AG20443 (cell line): ENCODE data around the gene CD6.

Source experiments
- DNase-seq: peaks from one replicate; pipeline ENCODE4 v3.0.0; 2012; ENCODE audit warnings: low spot score, mixed read lengths

CD6 gene

DNA sequence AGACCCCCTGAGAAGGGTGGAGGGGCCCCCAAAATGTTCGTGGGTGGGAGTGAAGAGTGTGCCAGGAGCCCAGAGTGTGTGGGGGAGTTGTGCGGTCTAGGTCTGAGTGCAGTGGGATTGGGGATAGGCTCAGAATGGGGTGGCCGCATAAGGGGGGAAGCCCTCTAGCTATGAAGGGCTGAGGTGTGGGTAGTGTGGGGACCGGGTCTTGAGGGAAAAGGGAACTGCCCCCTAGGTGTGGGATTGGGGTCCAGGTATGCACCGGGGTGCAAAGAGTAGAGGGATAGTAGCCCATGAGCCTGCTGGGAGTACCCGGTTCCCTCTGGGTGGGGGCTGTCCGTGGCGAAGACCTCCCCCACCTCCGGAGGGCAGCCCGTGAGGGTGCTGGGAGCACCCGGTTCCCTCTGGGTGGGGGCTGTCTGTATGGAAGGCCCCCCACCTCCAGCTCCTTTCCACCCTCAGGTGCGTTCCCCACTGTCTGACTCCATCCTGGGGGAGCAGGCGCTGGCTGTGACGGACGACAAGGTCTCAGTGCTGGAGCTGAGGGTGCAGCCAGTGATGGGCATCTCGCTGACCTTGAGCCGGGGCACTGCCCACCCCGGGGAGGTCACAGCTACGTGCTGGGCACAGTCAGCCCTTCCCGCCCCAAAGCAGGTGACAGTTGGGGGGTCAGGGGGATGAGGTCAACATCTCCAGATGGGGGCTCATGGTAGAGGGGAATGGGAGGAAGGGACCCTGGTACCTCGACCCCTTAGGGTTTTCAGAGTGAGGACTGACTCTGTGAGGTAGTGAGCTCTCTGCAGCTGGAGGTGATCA is 36.5 kb upstream of the CD6 start:
- DNase-seq, result no peak

DNA sequence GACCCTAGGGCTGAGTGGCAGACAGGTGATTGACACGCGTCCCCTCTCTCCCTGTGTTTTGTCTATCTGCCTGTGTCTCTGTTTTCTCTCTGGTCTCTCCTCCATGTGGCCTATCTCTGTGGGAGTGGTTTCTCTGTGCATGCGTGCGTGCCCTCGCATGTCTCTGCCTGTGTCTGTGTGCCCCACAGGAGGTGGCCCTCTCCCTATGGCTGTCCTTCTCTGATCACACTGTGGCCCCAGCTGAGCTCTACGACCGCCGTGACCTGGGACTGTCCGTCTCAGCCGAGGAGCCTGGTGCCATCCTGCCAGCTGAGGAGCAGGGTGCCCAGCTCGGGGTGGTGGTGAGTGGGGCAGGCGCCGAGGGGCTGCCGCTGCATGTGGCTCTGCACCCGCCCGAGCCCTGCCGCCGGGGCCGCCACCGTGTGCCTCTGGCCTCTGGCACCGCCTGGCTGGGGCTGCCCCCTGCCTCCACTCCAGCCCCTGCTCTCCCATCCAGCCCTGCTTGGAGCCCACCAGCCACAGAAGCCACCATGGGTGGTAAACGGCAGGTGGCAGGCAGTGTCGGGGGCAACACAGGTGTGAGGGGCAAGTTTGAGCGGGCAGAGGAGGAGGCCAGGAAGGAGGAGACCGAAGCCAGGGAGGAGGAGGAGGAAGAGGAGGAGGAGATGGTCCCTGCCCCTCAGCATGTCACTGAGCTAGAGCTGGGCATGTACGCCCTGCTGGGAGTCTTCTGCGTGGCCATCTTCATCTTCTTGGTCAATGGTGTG is 35.6 kb upstream of the CD6 start:
- DNase-seq, result no peak

DNA sequence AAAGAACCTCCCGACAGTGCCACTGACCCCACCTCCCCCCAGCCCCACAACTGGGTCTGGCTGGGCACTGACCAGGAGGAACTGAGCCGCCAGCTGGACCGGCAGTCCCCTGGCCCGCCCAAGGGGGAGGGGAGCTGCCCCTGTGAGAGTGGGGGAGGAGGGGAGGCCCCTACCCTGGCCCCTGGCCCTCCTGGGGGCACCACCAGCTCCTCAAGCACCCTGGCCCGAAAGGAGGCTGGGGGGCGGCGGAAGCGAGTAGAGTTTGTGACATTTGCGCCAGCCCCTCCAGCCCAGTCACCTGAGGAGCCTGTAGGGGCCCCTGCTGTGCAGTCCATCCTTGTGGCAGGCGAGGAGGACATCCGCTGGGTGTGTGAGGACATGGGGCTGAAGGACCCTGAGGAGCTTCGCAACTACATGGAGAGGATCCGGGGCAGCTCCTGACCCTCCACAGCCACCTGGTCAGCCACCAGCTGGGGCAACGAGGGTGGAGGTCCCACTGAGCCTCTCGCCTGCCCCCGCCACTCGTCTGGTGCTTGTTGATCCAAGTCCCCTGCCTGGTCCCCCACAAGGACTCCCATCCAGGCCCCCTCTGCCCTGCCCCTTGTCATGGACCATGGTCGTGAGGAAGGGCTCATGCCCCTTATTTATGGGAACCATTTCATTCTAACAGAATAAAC is 34.9 kb upstream of the CD6 start:
- no peak for DNase-seq

DNA sequence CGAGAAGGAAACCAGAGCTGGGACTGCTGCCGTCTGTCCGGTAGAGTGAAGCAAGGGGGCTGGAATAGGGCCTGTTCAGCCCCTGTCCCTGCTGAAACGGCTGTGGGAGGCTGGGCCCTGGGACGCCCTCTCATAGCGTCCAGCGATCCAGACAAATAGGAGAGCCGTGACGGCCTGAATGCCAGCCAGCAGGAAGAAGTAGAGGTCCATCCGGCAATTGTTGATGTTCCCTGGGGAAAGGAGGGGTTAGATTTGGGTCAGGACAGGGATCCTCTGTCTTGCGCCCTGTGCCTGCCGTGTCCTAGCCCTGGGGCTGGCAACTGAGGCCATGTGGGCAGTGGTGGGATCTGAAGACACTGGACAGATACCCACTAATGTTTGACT is 34.3 kb upstream of the CD6 start:
- DNase-seq, result no peak

DNA sequence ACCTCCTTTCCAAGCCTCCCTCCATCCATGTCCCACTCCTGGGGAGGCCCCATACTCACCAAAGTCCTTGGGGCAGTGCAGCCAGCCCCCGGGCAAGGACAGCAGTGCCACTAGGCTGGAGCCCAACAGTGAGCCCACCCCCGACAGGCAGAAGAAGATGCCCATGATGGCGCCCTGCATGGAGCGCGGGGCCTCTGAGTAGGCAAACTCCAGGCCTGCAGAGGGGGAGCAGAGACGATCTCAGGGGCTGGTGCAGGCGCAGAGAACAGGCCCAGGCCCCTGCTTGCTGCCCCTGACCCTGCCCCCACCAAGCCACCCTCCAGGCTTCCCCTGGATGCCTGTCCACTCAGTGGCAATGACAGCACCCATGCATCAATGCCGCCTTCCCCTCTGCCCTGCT is 33.7 kb upstream of the CD6 start:
- DNase-seq, result no peak

DNA sequence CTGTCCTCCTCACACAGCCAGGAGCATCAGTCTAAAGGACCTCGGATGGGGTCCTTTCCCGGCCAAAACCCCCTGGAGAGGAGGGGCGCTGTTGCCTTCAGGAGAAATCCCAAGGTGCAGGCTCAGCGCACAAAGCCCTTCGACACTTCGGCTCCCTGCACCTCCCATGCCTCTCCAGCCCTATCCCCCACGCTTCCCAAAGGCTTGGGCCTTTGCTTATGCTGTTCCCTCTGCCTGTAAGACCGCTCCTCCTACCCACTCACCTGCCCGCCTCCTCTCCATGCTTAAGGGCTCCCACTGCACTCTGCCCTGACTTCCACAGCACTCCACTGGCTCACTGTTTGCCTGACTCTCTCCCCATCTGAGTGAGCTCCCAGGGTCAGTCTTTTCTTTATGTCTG is 33.0 kb upstream of the CD6 start:
- no peak for DNase-seq

DNA sequence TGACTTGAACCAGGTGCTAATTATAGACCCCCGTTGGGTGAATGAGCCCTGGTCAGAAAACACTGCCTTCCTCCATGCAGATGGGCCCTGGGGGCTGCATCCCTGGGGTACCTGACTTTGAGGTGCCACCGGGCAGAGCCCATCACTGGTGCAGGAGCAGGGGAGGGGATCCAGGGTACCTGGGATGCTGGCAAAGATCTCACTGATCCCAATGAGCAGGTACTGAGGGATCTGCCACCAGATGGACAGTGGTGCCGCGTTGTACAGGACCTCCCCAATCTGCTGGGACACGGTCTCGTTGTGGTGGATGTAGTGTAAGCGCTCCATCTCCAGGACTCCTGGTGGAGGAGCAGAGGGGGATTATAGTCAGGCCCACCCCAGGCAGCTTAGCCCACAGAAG is 32.2 kb upstream of the CD6 start:
- no peak for DNase-seq

DNA sequence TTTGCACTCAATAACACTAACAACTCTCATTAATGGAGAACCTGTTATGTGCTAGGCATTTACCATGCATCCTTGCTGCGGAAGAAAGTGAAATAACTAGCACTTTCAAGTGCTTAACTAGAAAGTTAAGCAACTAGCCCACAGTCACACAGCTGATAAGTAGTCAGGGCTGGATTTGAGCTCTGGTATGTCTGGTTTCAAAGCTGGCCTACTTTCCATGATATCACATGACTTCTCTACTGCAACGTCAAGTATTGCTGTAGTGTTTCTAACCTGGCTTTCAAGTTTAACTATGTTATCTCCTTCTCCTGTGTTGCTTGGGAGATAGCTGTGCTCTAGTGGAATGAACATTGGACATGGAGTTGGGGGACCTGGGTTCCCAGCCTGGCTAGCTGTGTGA is 31.6 kb upstream of the CD6 start:
- DNase-seq, result no peak

DNA sequence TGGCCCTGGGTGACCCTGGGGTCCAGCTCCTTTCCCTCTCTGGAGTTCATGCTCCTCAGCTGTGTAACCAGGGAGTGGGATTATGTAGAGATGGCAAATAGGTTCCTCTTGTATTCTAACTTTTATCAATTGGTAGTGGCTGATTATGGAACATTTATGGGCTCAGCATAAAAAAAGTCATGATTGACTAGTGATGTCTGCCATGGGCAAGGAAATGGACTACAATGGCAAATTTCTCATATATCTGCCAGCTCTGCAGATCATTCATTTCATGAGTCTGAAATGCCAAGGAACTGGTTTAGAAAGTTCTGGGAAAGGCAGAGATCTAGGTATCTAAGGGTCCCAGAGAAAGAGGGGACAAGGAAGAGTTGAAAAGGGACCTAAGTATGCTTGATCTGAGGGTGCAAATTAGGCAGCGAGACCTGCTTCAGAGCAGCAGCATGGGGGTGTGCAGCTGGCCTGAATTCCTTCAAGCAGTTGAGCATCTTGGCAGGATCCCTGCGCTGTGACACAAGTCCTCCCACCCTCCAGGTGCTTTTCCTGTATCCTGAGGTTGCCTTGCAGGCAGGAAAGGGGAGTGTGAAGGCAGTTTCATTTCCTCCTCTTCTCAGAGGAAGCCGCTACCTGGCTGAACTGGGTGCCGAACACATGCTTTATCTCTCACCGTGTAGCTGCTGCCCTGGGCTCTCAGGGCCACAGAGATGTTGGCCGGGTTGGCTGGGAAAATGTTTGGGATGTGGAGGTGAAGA is 29.9 kb upstream of the CD6 start:
- DNase-seq, result no peak

DNA sequence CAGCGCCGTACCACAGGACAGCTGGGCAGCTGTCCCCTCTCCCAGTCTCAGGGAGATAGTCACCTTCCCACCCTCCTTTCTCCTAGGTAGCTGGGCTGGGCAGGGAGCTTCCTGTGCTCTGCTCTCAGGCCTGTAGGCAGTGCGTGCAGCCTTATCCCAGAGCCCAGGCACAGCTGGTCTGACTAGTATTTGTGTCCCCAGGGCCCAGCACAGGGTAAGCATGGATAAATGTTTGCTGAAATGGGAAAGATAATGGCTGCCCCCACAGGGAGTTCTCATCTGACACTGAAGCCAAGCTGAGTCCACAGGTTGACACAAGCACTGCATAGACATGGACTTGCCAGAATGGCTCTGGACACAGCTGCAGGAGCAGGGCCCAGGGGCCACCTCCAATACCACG is 29.3 kb upstream of the CD6 start:
- no peak for DNase-seq

DNA sequence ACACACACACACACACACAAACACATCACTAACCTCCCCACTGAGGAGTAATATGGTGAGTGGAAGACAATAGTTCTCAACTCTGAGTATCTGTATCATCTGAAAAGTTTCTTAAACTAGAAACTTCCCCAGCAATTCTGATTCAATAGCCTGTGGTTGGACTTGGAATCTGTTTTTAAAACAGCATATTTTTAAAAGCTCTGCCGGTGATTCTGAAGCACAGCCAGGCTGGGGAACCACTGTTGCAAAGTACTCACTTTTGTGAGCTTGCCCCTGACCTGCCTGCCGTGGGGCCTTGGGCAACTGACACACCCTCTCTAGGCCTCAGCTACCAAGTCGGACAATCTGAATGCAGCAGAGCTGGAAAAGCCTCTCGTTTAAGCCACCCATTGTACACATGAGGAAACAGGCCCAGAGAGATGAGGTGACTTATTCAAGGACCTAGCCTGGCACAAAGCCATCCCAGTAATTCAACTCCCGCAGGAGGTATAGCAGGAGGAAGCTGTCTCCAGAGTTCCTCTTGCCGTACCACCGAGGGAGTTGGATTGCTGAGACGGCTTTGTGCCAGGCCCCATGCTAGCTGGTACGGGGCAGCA is 28.4 kb upstream of the CD6 start:
- no peak for DNase-seq

DNA sequence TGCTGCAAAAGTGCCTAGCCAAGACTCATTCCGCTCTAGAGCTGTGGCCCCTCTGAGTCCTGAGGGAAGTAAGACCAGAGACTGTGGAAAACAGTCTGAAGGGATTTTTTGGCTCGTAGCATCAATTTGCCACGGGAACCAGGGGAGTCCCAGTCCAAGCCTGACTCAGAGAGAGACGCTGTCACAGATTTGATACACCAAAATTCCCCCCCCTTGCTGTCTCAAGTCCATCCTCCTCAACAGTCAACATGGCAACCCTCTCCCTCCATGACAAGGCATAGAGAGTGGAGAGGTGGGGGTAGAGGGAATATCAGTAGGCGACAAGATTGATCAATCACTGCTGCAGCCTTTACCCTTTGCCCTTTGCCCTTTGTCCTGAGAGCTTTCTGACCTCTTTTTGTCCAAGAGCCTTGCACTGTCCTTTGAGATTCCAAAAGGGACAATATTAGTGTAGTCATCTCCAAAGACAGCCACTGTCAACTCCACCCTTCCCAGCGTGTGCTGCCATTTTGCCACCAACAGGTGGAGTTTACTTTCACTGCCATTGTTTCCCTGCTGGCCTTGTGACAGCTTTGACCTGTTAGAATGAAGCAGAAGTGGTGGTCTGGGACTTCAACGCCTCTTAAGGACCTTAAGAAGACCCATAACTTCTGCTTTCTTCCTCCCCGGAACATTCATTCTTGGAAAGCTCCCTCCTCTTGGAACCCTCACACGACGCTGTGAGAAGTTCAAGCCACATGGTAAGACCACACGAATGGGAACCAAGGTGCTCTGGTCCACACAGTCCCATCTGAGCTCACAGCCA is 26.8 kb upstream of the CD6 start:
- DNase-seq, result no peak

DNA sequence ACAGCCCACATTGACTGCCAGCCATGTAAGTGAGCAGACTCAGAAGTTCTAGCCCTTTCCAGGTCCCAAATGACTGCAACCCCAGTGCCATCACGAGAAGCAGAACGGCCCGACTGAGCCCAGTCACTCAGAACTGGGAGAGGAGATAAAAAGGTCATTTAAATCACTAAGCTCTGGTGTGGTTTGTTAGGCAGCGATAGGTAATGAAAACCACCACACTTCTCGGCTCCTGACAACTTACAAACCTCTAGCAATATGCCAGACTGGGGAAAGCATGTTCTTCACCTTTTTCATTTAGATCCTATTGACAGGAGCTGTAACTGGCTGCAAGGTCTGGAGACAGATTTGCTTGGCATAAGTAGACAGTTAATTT is 26.2 kb upstream of the CD6 start:
- DNase-seq, result no peak

DNA sequence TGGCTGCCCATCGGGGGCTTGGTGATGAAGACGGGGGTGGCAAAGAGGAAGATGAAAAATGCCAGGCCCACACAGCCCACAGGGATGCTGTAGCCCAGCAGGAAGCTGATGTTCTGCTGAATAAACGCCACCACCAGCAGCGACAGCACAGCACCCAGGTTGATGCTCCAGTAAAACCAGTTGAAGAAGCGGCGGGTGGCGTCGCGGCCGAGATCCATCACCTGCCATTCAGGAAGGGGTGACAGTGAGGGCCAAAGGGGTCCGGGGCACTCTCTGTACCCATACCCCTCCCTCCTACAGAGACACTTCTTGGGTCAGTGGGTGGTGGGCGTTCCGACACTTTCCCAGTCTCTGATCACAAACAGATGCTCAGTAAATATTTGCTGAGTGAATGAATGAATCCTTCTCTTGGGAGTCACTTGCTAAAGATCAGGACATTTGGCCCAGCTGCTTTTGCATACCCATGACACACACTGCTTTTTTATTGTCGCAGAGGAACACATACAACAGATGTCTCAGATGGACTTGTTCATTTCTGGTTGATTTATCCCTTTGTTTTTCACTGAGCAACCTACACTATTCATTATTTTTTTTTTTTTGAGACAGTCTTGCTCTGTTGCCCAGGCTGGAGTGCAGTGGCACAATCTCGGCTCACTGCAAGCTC is 24.7 kb upstream of the CD6 start:
- DNase-seq, result no peak

DNA sequence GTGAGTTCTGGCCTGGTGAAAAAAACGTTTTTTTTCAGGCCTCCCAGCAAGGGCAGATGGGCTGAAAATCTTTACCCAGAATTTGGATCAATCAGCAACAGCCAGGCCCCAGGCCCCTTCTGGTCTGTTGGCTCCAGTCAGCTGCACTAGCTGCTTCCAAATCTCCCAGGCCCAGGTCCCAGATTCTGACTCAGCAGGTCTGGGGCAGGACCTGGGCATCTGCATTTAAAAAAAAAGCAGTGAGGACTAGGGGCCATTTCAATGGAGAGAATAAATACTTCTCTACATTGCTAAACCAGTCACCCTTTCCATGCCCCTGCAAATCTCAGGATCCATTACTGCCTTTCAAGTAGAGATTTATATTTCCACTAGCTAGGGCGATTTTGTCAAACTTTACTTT is 23.8 kb upstream of the CD6 start:
- DNase-seq, result no peak

DNA sequence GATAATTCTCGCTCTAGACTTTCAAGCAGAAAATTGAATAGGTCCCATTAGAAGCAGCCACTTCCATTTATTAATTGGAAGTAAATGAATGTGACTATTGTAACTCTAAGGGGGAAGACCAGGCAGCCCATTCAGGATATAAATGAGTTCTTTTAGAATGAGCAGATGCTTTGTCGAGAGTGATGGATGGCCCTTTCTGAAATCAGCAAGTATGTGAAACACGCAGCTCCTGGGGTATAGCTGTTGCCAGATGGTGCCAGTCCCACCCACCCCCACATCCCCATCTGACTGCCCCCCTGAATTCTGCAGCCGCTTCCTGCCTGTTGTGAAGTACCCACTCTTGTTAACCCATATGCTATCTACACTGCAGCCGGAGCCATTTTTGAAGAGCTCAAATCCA is 23.2 kb upstream of the CD6 start:
- no peak for DNase-seq

DNA sequence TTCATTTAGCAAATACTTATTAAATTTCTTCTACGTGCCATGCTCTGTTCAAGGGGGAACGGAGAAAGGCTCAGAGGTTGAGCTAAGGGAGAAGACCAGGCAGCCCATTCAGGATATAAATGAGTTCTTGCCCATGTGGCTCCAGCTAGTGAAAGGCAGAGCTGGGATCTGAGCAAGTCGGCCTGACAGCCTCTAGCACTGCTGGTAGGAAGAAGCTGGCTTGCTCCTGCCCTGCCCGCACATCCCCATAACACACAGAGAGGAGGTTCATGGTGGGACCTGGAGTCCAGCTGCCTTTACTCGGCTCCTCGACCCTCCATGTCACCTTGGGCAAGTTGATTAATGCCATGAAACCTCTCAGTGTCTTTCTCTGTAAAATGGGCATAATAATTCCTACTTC is 21.5 kb upstream of the CD6 start:
- no peak for DNase-seq

DNA sequence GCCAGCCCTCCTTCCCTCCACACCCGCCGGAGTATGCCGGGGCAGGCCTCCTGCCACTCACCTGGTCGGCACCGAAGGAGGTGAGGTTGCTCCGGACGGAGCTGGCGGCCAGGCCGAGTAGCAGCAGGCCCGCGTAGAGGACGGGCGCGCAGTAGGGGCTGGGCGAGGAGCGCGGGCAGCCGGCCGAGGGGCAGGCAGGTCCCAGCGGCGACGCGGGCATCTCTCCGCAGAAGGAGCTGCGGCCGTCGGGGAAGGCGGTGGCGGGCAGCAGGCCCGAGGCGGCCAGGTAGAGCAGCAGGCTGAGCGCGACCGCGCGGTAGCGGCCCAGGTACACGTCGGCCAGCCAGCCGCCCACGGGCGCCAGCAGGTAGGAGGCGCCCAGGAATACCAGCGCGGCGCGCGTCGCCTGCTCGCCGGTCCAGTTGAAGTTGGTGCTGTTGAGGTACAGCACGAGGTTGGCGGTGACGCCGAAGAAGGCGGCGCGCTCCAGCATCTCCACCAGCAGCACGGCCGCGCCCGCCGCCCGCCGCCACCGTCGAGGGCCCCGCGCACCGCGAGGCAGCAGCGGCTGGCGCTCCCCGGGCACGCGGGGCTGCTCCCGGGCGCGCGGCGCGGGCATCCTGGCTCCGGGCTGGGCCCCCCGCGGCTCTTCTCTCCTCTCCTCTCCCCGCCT is 20.4 kb upstream of the CD6 start:
- peak; percentile 56 for DNase-seq

DNA sequence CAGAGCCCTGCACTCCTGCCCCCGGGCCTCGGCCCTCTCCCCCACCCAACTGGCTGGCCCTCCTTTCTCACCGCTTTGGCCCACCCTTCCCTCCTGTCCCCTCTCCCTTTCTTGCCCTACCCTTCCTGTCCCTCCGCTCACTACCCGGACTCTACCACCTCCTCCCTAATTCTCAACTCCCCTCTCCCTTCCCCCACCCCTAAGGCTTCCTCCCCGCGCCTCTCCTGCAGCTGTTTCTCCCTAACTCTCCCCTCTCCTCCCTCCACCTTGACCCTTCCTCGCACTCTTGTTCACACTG is 19.9 kb upstream of the CD6 start:
- DNase-seq, result no peak
